ENCODE data around the gene IYD.

DNA sequence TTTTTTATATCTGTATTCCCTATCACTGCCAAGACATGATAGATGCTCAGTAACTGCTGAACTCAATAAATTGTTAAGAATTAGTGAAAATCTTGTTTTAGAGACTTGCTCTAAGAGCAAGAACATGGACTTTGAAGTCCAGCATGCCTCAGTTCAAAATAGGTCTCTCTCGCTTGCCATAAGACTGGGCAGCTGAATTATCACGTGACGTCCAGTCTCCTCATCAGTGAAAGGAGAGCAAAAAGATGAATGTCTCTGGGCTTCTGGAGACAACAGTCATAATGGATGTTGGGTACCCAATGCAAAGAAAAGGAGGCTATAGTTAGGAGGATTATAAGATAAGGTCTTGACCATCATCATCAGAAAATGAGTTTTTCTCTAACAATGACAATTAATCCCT, 82.1 kb downstream of the IYD start:
- TF ChIP-seq MTA2 (IDR thresholded peaks at IDR 0.05; ENCODE audit: low read depth) (no peak), CBX1 (IDR thresholded peaks at IDR 0.05; ENCODE audit: low read depth) (no peak), NR1H2 (CRISPR knock-in tag; IDR thresholded peaks at IDR 0.05) (no peak), ZNF407 (IDR thresholded peaks at IDR 0.05; ENCODE audit: low read depth) (no peak), ZNF583 (CRISPR knock-in tag; IDR thresholded peaks at IDR 0.05) (no peak), ZNF561 (CRISPR knock-in tag; conservative IDR thresholded peaks at IDR 0.05) (no peak)
- TF ChIP-seq, protein P1, sequence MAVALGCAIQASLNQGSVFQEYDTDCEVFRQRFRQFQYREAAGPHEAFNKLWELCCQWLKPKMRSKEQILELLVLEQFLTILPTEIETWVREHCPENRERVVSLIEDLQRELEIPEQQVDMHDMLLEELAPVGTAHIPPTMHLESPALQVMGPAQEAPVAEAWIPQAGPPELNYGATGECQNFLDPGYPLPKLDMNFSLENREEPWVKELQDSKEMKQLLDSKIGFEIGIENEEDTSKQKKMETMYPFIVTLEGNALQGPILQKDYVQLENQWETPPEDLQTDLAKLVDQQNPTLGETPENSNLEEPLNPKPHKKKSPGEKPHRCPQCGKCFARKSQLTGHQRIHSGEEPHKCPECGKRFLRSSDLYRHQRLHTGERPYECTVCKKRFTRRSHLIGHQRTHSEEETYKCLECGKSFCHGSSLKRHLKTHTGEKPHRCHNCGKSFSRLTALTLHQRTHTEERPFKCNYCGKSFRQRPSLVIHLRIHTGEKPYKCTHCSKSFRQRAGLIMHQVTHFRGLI (CRISPR knock-in tag; IDR thresholded peaks at IDR 0.05) = no peak

All from K562 (cell line).